HepG2 (cell line): ENCODE results near the gene TXN. TPM values are rescaled to one million over a fixed set of nuclear protein-coding genes. Genes with fewer than 3 reads are reported as not detected.

Source experiments
- ATAC-seq: fragments of 200-7000 bp; cut with Tn5 transposase; 3 replicates; pipeline ENCODE4 v1.9.1; 2020; ENCODE audit warnings: mild to moderate bottlenecking, moderate library complexity
- BruUV-seq: library from RNA; stranded (reverse); fragments of 400-500 nt; replicated peaks from 2 replicates; lab custom pipeline; 2021; lab: Mats Ljungman, UMichigan
- CTCF ChIA-PET: fragments of 300-600 bp; formaldehyde crosslinking; extraction: SDS; loops from one replicate; lab custom pipeline; 2021; ENCODE audit warnings: low total read pairs, inconsistent platforms, low intra/inter-chr PET ratio; lab: Yijun Ruan, JAX
- POLR2A ChIA-PET: fragments of 350-600 bp; sonication (Branson Sonifier 250); formaldehyde crosslinking; loops from one replicate; lab custom pipeline; 2020; ENCODE audit warnings: antibody characterized with exemption, inconsistent platforms; lab: Yijun Ruan, JAX
- DNase-seq: peaks from one replicate; pipeline ENCODE4 v3.0.0-alpha.2; 2015; ENCODE audit warnings: low spot score
- FAIRE-seq: peaks from 3 replicates; lab custom pipeline; 2011; peaks lifted over from hg19 to GRCh38; lab: Jason Lieb, UNC
- H2AFZ ChIP-seq: one replicate; pipeline ENCODE4 v1.6.1; 2011; ENCODE audit warnings: low read length, inconsistent platforms
- H3K27ac ChIP-seq: fragments of 300-600 bp; 3 replicates; pipeline ENCODE4 v1.8.0; 2011; ENCODE audit warnings: mixed run types, mild to moderate bottlenecking, mixed read lengths, low read length, inconsistent platforms; ENCODE audit not compliant: insufficient read depth; ENCODE audit errors: extremely low read length
- H3K27me3 ChIP-seq, 2 experiments: fragments of 200-600 bp in 1 of 2; 2 replicates in 1 of 2; 3 replicates in 1 of 2; pipeline versions ENCODE4 v1.6.0 to v1.8.0; 2011; ENCODE audit warnings: low read length in 2 of 2, mild to moderate bottlenecking in 2 of 2, moderate library complexity in 2 of 2, inconsistent platforms in 1 of 2; ENCODE audit not compliant: insufficient read depth in 2 of 2, control insufficient read depth in 1 of 2
- H3K36me3 ChIP-seq, 2 experiments: fragments of 200-600 bp in 1 of 2; replicated peaks in 1 of 2; 2 replicates in 1 of 2; 3 replicates in 1 of 2; pipeline versions ENCODE4 v1.5.1 to v1.8.0; 2011; ENCODE audit warnings: low read length in 2 of 2, inconsistent platforms in 1 of 2; ENCODE audit not compliant: insufficient read depth in 2 of 2, control insufficient read depth in 1 of 2
- H3K4me1 ChIP-seq: 2 replicates; pipeline ENCODE4 v1.5.1; 2012; ENCODE audit warnings: low read length, inconsistent platforms; ENCODE audit not compliant: insufficient read depth
- H3K4me2 ChIP-seq: 2 replicates; pipeline ENCODE4 v1.6.0; 2011; ENCODE audit warnings: low read depth, low read length, inconsistent platforms
- H3K4me3 ChIP-seq, 3 experiments: fragments of 200-600 bp in 1 of 3; sonication (generic), shearing (Covaris generic) in 1 of 3; replicated peaks in 1 of 3; 2 replicates each; pipeline ENCODE4 v1.5.1; 2011 to 2016; ENCODE audit warnings: low read length in 3 of 3, inconsistent platforms in 2 of 3, low read depth in 2 of 3, mild to moderate bottlenecking in 2 of 3, control low read depth in 1 of 3, mixed read lengths in 1 of 3; ENCODE audit not compliant: insufficient read depth in 1 of 3
- H3K79me2 ChIP-seq: one replicate; pipeline ENCODE4 v1.6.1; 2011; ENCODE audit warnings: low read length, inconsistent platforms; ENCODE audit not compliant: insufficient read depth
- H3K9ac ChIP-seq: 2 replicates; pipeline ENCODE4 v1.6.0; 2011; ENCODE audit warnings: mild to moderate bottlenecking, low read depth, low read length, inconsistent platforms; ENCODE audit not compliant: insufficient read depth
- H3K9me3 ChIP-seq: 2 replicates; pipeline ENCODE4 v1.5.1; 2012; ENCODE audit warnings: mild to moderate bottlenecking, low read length
- H4K20me1 ChIP-seq: 2 replicates; pipeline ENCODE4 v1.6.0; 2011; ENCODE audit warnings: inconsistent platforms, mild to moderate bottlenecking, low read length, moderate library complexity; ENCODE audit not compliant: insufficient read depth
- HINFP ChIP-seq: sonication (generic); formaldehyde crosslinking; IDR thresholded peaks from 2 replicates; pipeline ENCODE4 v1.4.0; 2020; ENCODE audit warnings: low read depth, mild to moderate bottlenecking, missing genetic modification reagents
- IRX3 ChIP-seq: sonication (generic); formaldehyde crosslinking; IDR thresholded peaks from 2 replicates; pipeline ENCODE4 v1.8.1; 2023; ENCODE audit warnings: mild to moderate bottlenecking, low read depth, missing genetic modification reagents, borderline replicate concordance
- NCOA2 ChIP-seq: sonication (generic); formaldehyde crosslinking; IDR thresholded peaks from 2 replicates; pipeline ENCODE4 v1.8.0; 2022; ENCODE audit warnings: inconsistent platforms
- NFKBIZ ChIP-seq: IDR thresholded peaks from 2 replicates; pipeline ENCODE4 v1.6.1; 2018; ENCODE audit warnings: missing genetic modification reagents, missing compliant biosample characterization
- PAF1 ChIP-seq: IDR thresholded peaks from 2 replicates; pipeline ENCODE4 v1.6.1; 2016; ENCODE audit warnings: missing genetic modification reagents, missing compliant biosample characterization
- PAXIP1 ChIP-seq: sonication (generic); formaldehyde crosslinking; conservative IDR thresholded peaks from 2 replicates; pipeline ENCODE4 v1.4.0; 2020; ENCODE audit warnings: mild to moderate bottlenecking, missing genetic modification reagents, moderate library complexity
- SMAD3 ChIP-seq: sonication (generic); formaldehyde crosslinking; IDR thresholded peaks from 2 replicates; pipeline ENCODE4 v1.4.0; 2020; ENCODE audit warnings: missing genetic modification reagents
- ZBTB42 ChIP-seq: sonication (generic); formaldehyde crosslinking; IDR thresholded peaks from 2 replicates; pipeline ENCODE4 v1.5.0; 2020; ENCODE audit warnings: mild to moderate bottlenecking, missing genetic modification reagents
- ZNF33B ChIP-seq: sonication (generic); formaldehyde crosslinking; IDR thresholded peaks from 2 replicates; pipeline ENCODE4 v1.5.1; 2020; ENCODE audit warnings: mild to moderate bottlenecking, missing genetic modification reagents
- ZNF501 ChIP-seq: sonication (generic); formaldehyde crosslinking; IDR thresholded peaks from 2 replicates; pipeline ENCODE4 v1.5.1; 2020; ENCODE audit warnings: mild to moderate bottlenecking, moderate library complexity, missing genetic modification reagents
- ZNF616 ChIP-seq: sonication (generic); formaldehyde crosslinking; IDR thresholded peaks from 2 replicates; pipeline ENCODE4 v1.5.0; 2020; ENCODE audit warnings: low read depth, mild to moderate bottlenecking, missing genetic modification reagents
- ZNF740 ChIP-seq: sonication (generic); formaldehyde crosslinking; IDR thresholded peaks from 2 replicates; pipeline ENCODE4 v1.4.0; 2020; ENCODE audit warnings: missing genetic modification reagents
- WGBS: methylation state at CpG from one replicate; pipeline ENCODE4 v1.1.6; 2017; ENCODE audit warnings: low lambda C conversion rate; 5-methylcytosine and 5-hydroxymethylcytosine counted together
- in situ Hi-C: cut with HindIII; loops from 2 replicates; pipeline ENCODE4 v1.10.0; 2017; ENCODE audit warnings: low pct_unique_long_range_greater_than_20kb; ENCODE audit not compliant: extremely low pct_ligation_motif_present
- intact Hi-C: fragments of 100-400 bp; cut with micrococcal nuclease; formaldehyde crosslinking; loops from one replicate; pipeline ENCODE4 v1.10.0; 2022; ENCODE audit not compliant: unreplicated experiment
- polyA plus RNA-seq, 8 experiments: library from polyadenylated mRNA; depleted of rRNA in 3 of 8; stranded (reverse) in 7 of 8; unstranded in 1 of 8; fragments of >200 nt; fragmentation: Illumina TruSeq in 4 of 8; extraction: Trizol in 4 of 8; gene quantifications; 2 replicates each; pipeline versions ENCODE4 v1.2.1 to v1.2.3, GENCODE V29; 2011 to 2016; ENCODE audit warnings: low read depth in 4 of 8, missing spikeins in 1 of 8, mixed read lengths in 1 of 8; ENCODE audit not compliant: insufficient read depth in 1 of 8
- total RNA-seq, 5 experiments: library from RNA; depleted of rRNA; stranded (reverse); fragments of >200 nt; fragmentation: Illumina TruSeq; extraction: Trizol; gene quantifications; 2 replicates each; pipeline ENCODE4 v1.2.3, GENCODE V29; 2016; ENCODE audit warnings: low read depth in 1 of 5

The TXN gene
- total and polyA plus RNA-seq, 2 of the 13 experiments (the other 11 are each of a cell fraction or from before 2014, with no cell fraction given) = 364 to 470 TPM

GRCh38 chr9:110270211-110270995 is 14.1 kb upstream of the TXN start:
- ATAC-seq (no peak), FAIRE-seq (no peak), DNase-seq (no peak)
- Histone ChIP-seq H3K27me3 (peaks cover 1 to 3% of the 10 kb centered on the region in 2 experiments; a peak in 2 of 5 replicates), H3K9ac (no peak overlapping the region), H2AFZ (no peak overlapping the region), H3K36me3 (no peaks in the 10 kb centered on the region), H3K27ac (no peak overlapping the region), H3K4me1 (no peaks in the 10 kb centered on the region), H3K79me2 (no peaks in the 10 kb centered on the region), H4K20me1 (no peaks in the 10 kb centered on the region), H3K9me3 (no peaks in the 10 kb centered on the region), H3K4me2 (no peak overlapping the region), H3K4me3 (no peak overlapping the region)
- intact Hi-C loops (no loop called here), in situ Hi-C loops (no loop called here)
- no peak for TF ChIP-seq IRX3 (CRISPR knock-in tag)
- no peak for TF ChIP-seq ZNF740
- TF ChIP-seq NFKBIZ = no peak
- no peak for TF ChIP-seq SMAD3 (CRISPR knock-in tag)
- TF ChIP-seq ZNF33B (CRISPR knock-in tag) = no peak
- no peak for TF ChIP-seq PAXIP1
- TF ChIP-seq ZNF616 (CRISPR knock-in tag) = no peak
- TF ChIP-seq ZNF501 (CRISPR knock-in tag) = no peak
- no peak for TF ChIP-seq PAF1
- TF ChIP-seq HINFP (CRISPR knock-in tag) = no peak
- TF ChIP-seq ZBTB42 (CRISPR knock-in tag) = no peak
- no peak for TF ChIP-seq NCOA2 (CRISPR knock-in tag)
- 17% methylated on average over 3 of the region's 3 CpGs for WGBS
- ChIA-PET CTCF (no interaction called here), POLR2A (no interaction called here)
- no TSS peak for BruUV-seq
